Tibial nerve (tissue), 3 donors: Measurements from ENCODE around the gene TRIM59.

Experiments used
- POLR2A ChIP-seq, 2 donors: fragments of 450-650 bp; IDR thresholded peaks; one replicate each; pipeline ENCODE4 v1.6.1; 2017; ENCODE audit warnings: antibody characterized with exemption in 2 of 2, mild to moderate bottlenecking in 2 of 2, moderate library complexity in 2 of 2
- TF ChIP-seq, protein P1 (sequence below), 5 experiments: fragments of 200-600 bp in 3 of 5; fragments of 450-650 bp in 2 of 5; sonication (generic) in 3 of 5; IDR thresholded peaks; one replicate each; pipeline ENCODE4 v1.5.1; 2016 to 2019; ENCODE audit warnings: antibody characterized with exemption in 5 of 5, mild to moderate bottlenecking in 3 of 5, moderate library complexity in 2 of 5

DNA sequence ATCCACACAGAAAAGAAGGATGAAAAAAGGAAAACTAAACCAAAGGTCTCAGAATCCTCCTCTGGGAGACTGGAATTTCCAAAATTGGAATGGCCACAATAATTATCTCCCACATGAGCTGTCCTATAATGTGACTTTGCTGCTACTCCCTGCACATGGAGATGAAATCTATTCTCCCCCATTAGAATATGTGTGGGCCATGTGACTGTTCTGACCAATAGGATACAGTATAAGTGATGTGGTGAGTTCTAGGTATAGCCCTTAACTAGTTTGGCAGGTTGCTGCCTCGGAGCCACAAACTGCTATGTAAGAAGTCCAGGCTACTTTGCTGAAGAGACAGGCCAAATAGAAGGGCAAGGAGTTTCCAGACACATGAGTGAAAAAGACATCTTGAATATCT, 5.2 kb downstream of the TRIM59 start:
- TF ChIP-seq, protein P1, sequence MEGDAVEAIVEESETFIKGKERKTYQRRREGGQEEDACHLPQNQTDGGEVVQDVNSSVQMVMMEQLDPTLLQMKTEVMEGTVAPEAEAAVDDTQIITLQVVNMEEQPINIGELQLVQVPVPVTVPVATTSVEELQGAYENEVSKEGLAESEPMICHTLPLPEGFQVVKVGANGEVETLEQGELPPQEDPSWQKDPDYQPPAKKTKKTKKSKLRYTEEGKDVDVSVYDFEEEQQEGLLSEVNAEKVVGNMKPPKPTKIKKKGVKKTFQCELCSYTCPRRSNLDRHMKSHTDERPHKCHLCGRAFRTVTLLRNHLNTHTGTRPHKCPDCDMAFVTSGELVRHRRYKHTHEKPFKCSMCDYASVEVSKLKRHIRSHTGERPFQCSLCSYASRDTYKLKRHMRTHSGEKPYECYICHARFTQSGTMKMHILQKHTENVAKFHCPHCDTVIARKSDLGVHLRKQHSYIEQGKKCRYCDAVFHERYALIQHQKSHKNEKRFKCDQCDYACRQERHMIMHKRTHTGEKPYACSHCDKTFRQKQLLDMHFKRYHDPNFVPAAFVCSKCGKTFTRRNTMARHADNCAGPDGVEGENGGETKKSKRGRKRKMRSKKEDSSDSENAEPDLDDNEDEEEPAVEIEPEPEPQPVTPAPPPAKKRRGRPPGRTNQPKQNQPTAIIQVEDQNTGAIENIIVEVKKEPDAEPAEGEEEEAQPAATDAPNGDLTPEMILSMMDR (IDR thresholded peaks at IDR 0.05) = no peak
- TF ChIP-seq POLR2A (IDR thresholded peaks at IDR 0.05) = no peak
